Heart left ventricle (tissue), 16 donors: Measurements from ENCODE around the gene C4BPA. TPM values are rescaled to one million over a fixed set of nuclear protein-coding genes. Genes with fewer than 3 reads are reported as not detected.

Experiments
- ATAC-seq, 4 donors: fragments of 200-7000 bp; cut with Tn5 transposase; one replicate each; pipeline ENCODE4 v1.9.1; 2020 to 2022; ENCODE audit warnings: moderate library complexity in 4 of 4, mild to moderate bottlenecking in 3 of 4, moderate number of reproducible peaks in 1 of 4
- DNase-seq, 5 donors: peaks; one replicate each; pipeline ENCODE4 v3.0.0-alpha.2; 2020
- H3K27ac ChIP-seq, 12 donors: fragments of 200-600 bp; sonication (generic) in 4 of 12; one replicate each; pipeline versions ENCODE4 v1.5.0 to v1.8.0; 2016 to 2022; ENCODE audit warnings: mild to moderate bottlenecking in 2 of 12
- H3K27me3 ChIP-seq, 9 donors: fragments of 200-600 bp; sonication (generic) in 2 of 9; one replicate each; pipeline versions ENCODE4 v1.5.1 to v1.8.0; 2016 to 2022; ENCODE audit warnings: mild to moderate bottlenecking in 3 of 9
- H3K36me3 ChIP-seq, 9 donors: fragments of 200-600 bp; sonication (generic) in 2 of 9; one replicate each; pipeline versions ENCODE4 v1.5.0 to v1.8.0; 2018 to 2022; ENCODE audit warnings: mild to moderate bottlenecking in 2 of 9
- H3K4me1 ChIP-seq, 12 donors: fragments of 200-600 bp; sonication (generic) in 4 of 12; one replicate each; pipeline versions ENCODE4 v1.5.0 to v1.8.0; 2016 to 2022; ENCODE audit warnings: mild to moderate bottlenecking in 3 of 12
- H3K4me3 ChIP-seq, 12 donors: fragments of 200-600 bp; sonication (generic) in 4 of 12; one replicate each; pipeline versions ENCODE4 v1.5.0 to v1.8.0; 2017 to 2022; ENCODE audit warnings: mild to moderate bottlenecking in 9 of 12, moderate library complexity in 4 of 12
- H3K9me3 ChIP-seq, 12 donors: fragments of 200-600 bp; sonication (generic) in 4 of 12; one replicate each; pipeline versions ENCODE4 v1.5.0 to v1.8.0; 2016 to 2022; ENCODE audit warnings: mild to moderate bottlenecking in 1 of 12
- POLR2A ChIP-seq, 2 donors: fragments of 450-650 bp; IDR thresholded peaks; one replicate each; pipeline ENCODE4 v1.6.1; 2017; ENCODE audit warnings: antibody characterized with exemption in 2 of 2, mild to moderate bottlenecking in 2 of 2, moderate library complexity in 2 of 2
- WGBS, 4 donors: extraction: QIAGEN DNeasy Blood & Tissue Kit in 2 of 4; methylation state at CpG; one replicate each; pipeline versions ENCODE4 v1.1.5 to v1.1.7; 2013 to 2018; 5-methylcytosine and 5-hydroxymethylcytosine counted together
- intact Hi-C, 10 donors: fragments of 100-400 bp; cut with DNase I; formaldehyde crosslinking; loops; one replicate each; pipeline versions ENCODE4 v1.11.1 to v1.14.2; 2022
- polyA plus RNA-seq, 2 donors: library from polyadenylated mRNA; stranded (reverse); fragments of 200-250 nt; gene quantifications; one replicate each; pipeline ENCODE4 v1.2.3, GENCODE V29; 2013
- total RNA-seq, 9 donors: library from RNA; depleted of rRNA in 2 of 9; stranded (reverse); fragments of >200 nt in 2 of 9; fragmentation: NEBNext Ultra II Directional in 3 of 9; extraction: Animal tissue kit (Norgen Biotek cat#: 25700) in 3 of 9; gene quantifications; one replicate each; pipeline versions ENCODE4 v1.1.0 to v1.2.4, GENCODE V29; 2016 to 2023
- TF ChIP-seq, protein P1 (sequence below), 12 donors: fragments of 200-600 bp; sonication (generic) in 4 of 12; IDR thresholded peaks; one replicate each; pipeline versions ENCODE4 v1.5.0 to v1.8.0; 2018 to 2022; ENCODE audit warnings: antibody characterized with exemption in 12 of 12, mild to moderate bottlenecking in 5 of 12
- donor health status: ischemic (EF 13 %, LVEDD 7.1; RV severe dilation, severe dysfunction).
- donor health status: healthy with polysubstance abuse.
- donor health status: DM: no; HTN: yes; CAD: no.
- donor health status: DM: no; HTN: no; CAD: no.
- donor health status: ischemic (EF 25% LVEDD 6.9; RV normal size, moderate dysfunction).
- donor health status: ischemic (EF 25% LVEDD 5.7; RV mildly dilated, moderate dysfunction).
- donor health status: healthy.
- donor health status: DM: yes; HTN: yes; CAD: no.
- donor health status: ischemic (EF 35%, LVEDD 5.7; RV mildly dilated, moderate dysfunction).
- donor health status: nonischemic (EF 11% LVEDD 7.7; RV severe dilation, severe dysfunction).
- donor health status: DM: yes; HTN: yes; CAD: no.
- donor health status: PGD.
- donor health status: ischemic (EF 29% LVEDD 5.4; RV normal size, mild dysfunction).
- donor health status: nonischemic (EF 23%, LVEDD 6.1; RV moderate dilation, normal function).

C4BPA gene
- total and polyA plus RNA-seq, 11 donors = 0.03 TPM; not detected in 10

DNA sequence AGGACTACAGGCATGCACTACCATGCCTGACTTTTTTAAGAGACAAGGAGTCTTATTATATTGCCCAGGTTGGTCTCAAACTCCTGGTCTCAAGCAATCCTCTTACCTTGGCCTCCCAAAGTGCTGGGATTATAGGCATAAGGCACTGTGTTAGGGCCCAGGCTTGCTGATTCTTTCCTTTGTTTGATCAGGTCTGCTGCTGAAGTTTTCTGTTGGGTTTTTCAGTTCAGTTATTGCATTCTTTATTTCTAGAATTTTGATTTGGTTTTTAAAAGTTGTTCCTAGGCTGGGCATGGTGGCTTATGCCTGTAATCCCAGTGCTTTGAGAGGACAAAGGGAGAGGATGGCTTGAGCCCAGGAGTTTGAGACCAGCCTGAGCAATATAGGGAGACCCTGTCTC lies 47.9 kb downstream of the C4BPA start:
- H3K27me3 ChIP-seq = no peaks in the 10 kb centered on the region
- no peaks in the 10 kb centered on the region for H3K36me3 ChIP-seq
- DNase-seq (no peak), ATAC-seq (no peak)
- TF ChIP-seq POLR2A (IDR thresholded peaks at IDR 0.05) = no peak
- TF ChIP-seq, protein P1, sequence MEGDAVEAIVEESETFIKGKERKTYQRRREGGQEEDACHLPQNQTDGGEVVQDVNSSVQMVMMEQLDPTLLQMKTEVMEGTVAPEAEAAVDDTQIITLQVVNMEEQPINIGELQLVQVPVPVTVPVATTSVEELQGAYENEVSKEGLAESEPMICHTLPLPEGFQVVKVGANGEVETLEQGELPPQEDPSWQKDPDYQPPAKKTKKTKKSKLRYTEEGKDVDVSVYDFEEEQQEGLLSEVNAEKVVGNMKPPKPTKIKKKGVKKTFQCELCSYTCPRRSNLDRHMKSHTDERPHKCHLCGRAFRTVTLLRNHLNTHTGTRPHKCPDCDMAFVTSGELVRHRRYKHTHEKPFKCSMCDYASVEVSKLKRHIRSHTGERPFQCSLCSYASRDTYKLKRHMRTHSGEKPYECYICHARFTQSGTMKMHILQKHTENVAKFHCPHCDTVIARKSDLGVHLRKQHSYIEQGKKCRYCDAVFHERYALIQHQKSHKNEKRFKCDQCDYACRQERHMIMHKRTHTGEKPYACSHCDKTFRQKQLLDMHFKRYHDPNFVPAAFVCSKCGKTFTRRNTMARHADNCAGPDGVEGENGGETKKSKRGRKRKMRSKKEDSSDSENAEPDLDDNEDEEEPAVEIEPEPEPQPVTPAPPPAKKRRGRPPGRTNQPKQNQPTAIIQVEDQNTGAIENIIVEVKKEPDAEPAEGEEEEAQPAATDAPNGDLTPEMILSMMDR (IDR thresholded peaks at IDR 0.05) = no peak
- no peak overlapping the region for H3K27ac ChIP-seq
- peaks cover 0 to 21% (median 0%) of the 10 kb centered on the region in 12 donors for H3K4me1 ChIP-seq
- peaks cover 0 to 20% (median 7%) of the 10 kb centered on the region in 12 donors for H3K9me3 ChIP-seq
- intact Hi-C loops = no loop called here
- H3K4me3 ChIP-seq = no peak overlapping the region

DNA sequence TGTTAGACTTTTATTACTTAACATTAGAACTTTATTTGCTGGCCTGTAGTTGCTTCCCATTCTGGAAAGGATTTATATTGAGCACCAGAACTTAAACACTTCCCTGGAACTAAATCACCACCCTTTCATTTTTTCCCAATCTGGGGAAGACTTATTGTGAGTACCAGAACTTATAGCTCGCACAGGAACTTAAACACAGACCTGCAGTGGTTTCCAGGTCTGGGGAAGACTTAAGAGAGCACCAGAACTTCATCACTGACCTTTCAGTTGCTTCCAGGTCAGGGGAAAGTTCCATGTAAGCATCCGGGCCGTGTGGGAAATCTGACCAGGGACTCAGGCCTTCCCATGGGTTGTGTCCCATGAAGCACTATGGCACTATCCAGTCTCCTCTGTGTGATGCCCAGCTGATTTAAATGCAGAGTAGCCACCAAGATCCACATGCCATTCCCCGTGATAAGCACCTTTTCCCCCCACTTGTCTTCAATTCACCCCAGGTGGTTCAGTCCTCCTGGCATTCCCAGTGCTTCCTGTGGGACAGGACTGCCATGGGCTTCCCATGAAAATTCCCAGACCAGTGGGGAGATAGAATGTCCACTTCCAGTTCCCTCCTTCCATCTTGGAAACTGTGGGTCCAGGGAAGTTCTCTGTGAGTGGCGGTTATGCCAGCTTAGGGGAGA lies 48.9 kb downstream of the C4BPA start:
- DNase-seq = no peak
- TF ChIP-seq, protein P1 (IDR thresholded peaks at IDR 0.05) = no peak
- no peak for TF ChIP-seq POLR2A (IDR thresholded peaks at IDR 0.05)
- intact Hi-C loops = no loop called here
- Histone ChIP-seq H3K27me3 (no peaks in the 10 kb centered on the region), H3K36me3 (no peaks in the 10 kb centered on the region), H3K4me1 (peaks cover 0 to 21% (median 0%) of the 10 kb centered on the region in 12 donors), H3K9me3 (peaks cover 0 to 21% (median 8%) of the 10 kb centered on the region in 12 donors), H3K27ac (no peak overlapping the region), H3K4me3 (no peak overlapping the region)
- 85 to 94% (median 92%) methylated on average over 4 to 5 of the region's 5 CpGs for WGBS, 4 donors
- no peak for ATAC-seq

- WGBS, 4 donors = 29 to 37% (median 29%) methylated on average over 3 of the region's 3 CpGs
- intact Hi-C loops = no loop called here
Observed at GRCh38 chr1:207155028-207155427, 51.0 kb downstream of the C4BPA start.

GRCh38 chr1:207156095-207156494 lies 52.1 kb downstream of the C4BPA start:
- H3K27ac ChIP-seq = peak overlapping the region in 1 of 12 donors; percentile 63
- DNase-seq (no peak), ATAC-seq (peak in 1 of 4 donors; percentile 57)
- peaks cover 0 to 21% (median 8%) of the 10 kb centered on the region in 12 donors for H3K9me3 ChIP-seq
- H3K4me1 ChIP-seq = peaks cover 0 to 21% (median 0%) of the 10 kb centered on the region in 12 donors
- H3K27me3 ChIP-seq = no peaks in the 10 kb centered on the region
- intact Hi-C loops = no loop called here
- H3K36me3 ChIP-seq = no peaks in the 10 kb centered on the region
- no peak overlapping the region for H3K4me3 ChIP-seq
- TF ChIP-seq, protein P1 (IDR thresholded peaks at IDR 0.05) = no peak
- no peak for TF ChIP-seq POLR2A (IDR thresholded peaks at IDR 0.05)

More at GRCh38 chr1:207155028-207155427, 51.0 kb downstream of the C4BPA start:
- TF ChIP-seq, protein P1 (IDR thresholded peaks at IDR 0.05) = no peak
- TF ChIP-seq POLR2A (IDR thresholded peaks at IDR 0.05) = no peak
- Histone ChIP-seq H3K9me3 (peaks cover 0 to 21% (median 8%) of the 10 kb centered on the region in 12 donors), H3K27me3 (no peaks in the 10 kb centered on the region), H3K36me3 (no peaks in the 10 kb centered on the region), H3K4me1 (peaks cover 0 to 21% (median 0%) of the 10 kb centered on the region in 12 donors), H3K4me3 (no peak overlapping the region), H3K27ac (peak overlapping the region in 1 of 12 donors; percentile 63)
- ATAC-seq (peak in 1 of 4 donors; percentile 34), DNase-seq (no peak)
